C4-2B (cell line): ENCODE data around the gene TNFAIP6.

Experiments
- ZFX ChIP-seq: fragments of 450-650 bp; IDR thresholded peaks from 2 replicates; pipeline ENCODE4 v1.6.1; 2017
- TF ChIP-seq, protein P1 (sequence below): fragments of 450-650 bp; conservative IDR thresholded peaks from 2 replicates; pipeline ENCODE4 v1.5.1; 2017; ENCODE audit warnings: mild to moderate bottlenecking

DNA sequence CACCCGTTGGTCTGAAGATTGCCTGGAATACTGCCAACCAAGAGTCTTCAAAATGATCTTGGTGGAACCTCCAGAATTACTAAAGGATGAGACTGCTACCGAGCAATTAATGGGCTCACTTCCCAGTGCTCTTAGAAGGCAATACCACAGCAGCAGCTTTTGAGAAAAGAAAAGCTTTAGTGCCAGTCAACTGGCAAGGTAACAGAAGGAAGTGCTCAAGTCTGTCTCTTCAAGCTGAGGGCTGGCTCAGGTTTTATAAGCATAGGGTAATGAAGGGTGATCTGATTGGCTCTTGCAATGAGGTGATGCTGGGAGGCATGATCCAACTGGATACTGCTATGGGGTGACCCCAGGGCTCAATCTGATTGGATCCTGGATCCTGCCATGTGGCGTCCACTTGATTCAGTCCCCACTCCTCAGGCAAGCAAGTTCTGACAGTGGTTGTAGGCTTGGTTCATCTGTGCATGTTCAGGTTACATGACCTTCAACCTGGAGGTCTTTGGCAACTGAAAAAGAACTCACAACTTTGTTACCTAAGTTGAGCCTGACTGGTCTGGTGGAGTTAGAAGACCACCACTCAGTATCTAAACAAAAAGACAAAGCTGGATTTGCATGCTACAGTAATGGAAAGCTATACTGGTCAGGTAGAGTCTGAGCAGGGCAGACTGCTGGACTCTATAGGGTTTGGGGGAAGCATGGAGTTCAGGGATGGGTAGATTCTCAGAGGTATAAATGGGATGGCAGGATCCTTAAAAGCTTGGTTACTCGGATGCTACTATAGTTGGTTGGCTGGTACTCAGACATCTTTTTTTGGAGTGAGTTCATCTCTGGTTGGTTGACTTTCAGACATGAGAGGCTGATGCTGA is 38.4 kb downstream of the TNFAIP6 start:
- TF ChIP-seq, protein P1, sequence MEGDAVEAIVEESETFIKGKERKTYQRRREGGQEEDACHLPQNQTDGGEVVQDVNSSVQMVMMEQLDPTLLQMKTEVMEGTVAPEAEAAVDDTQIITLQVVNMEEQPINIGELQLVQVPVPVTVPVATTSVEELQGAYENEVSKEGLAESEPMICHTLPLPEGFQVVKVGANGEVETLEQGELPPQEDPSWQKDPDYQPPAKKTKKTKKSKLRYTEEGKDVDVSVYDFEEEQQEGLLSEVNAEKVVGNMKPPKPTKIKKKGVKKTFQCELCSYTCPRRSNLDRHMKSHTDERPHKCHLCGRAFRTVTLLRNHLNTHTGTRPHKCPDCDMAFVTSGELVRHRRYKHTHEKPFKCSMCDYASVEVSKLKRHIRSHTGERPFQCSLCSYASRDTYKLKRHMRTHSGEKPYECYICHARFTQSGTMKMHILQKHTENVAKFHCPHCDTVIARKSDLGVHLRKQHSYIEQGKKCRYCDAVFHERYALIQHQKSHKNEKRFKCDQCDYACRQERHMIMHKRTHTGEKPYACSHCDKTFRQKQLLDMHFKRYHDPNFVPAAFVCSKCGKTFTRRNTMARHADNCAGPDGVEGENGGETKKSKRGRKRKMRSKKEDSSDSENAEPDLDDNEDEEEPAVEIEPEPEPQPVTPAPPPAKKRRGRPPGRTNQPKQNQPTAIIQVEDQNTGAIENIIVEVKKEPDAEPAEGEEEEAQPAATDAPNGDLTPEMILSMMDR: no peak
- TF ChIP-seq ZFX: no peak
